BLaER1 (cell line): ENCODE results near the gene ZNF609.

Experiments used
- H3K27ac ChIP-seq: shearing (Covaris generic); formaldehyde crosslinking; 2 replicates; pipeline ENCODE4 v1.8.1; 2022
- H3K27me3 ChIP-seq: shearing (Covaris generic); formaldehyde crosslinking; 2 replicates; pipeline ENCODE4 v1.8.1; 2022
- H3K36me3 ChIP-seq: shearing (Covaris generic); formaldehyde crosslinking; 2 replicates; pipeline ENCODE4 v1.8.1; 2022
- H3K4me1 ChIP-seq: shearing (Covaris generic); formaldehyde crosslinking; 2 replicates; pipeline ENCODE4 v1.8.1; 2022
- H3K4me2 ChIP-seq: shearing (Covaris generic); formaldehyde crosslinking; 2 replicates; pipeline ENCODE4 v1.8.1; 2022
- H3K4me3 ChIP-seq: shearing (Covaris generic); formaldehyde crosslinking; 2 replicates; pipeline ENCODE4 v1.8.1; 2022
- H3K9ac ChIP-seq: shearing (Covaris generic); formaldehyde crosslinking; 2 replicates; pipeline ENCODE4 v1.8.1; 2022
- H3K9me3 ChIP-seq: shearing (Covaris generic); formaldehyde crosslinking; 2 replicates; pipeline ENCODE4 v1.8.1; 2022
- H4K20me1 ChIP-seq: shearing (Covaris generic); formaldehyde crosslinking; 2 replicates; pipeline ENCODE4 v1.8.1; 2022
- Cebpa-rat ChIP-seq: shearing (Covaris generic); IDR thresholded peaks from 2 replicates; pipeline ENCODE4 v1.8.1; 2022

Gene ZNF609

GRCh38 chr15:64568765-64569164 lies 108.4 kb downstream of the ZNF609 start:
- Histone ChIP-seq H3K4me1 (peaks cover 14% of the 10 kb centered on the region), H3K9me3 (no peaks in the 10 kb centered on the region), H3K9ac (no peak overlapping the region), H3K4me2 (no peak overlapping the region), H4K20me1 (peaks cover 88% of the 10 kb centered on the region), H3K27ac (no peak overlapping the region), H3K36me3 (peaks cover 44% of the 10 kb centered on the region), H3K4me3 (no peak overlapping the region), H3K27me3 (no peaks in the 10 kb centered on the region)
- no peak for TF ChIP-seq Cebpa-rat

GRCh38 chr15:64571857-64572291 lies 111.5 kb downstream of the ZNF609 start:
- Histone ChIP-seq H3K9ac (no peak overlapping the region), H3K4me2 (no peak overlapping the region), H3K27ac (no peak overlapping the region), H3K27me3 (no peaks in the 10 kb centered on the region), H4K20me1 (peaks cover 89% of the 10 kb centered on the region), H3K36me3 (peaks cover 39% of the 10 kb centered on the region), H3K9me3 (no peaks in the 10 kb centered on the region), H3K4me1 (peaks cover 16% of the 10 kb centered on the region), H3K4me3 (no peak overlapping the region)
- no peak for TF ChIP-seq Cebpa-rat

- peaks cover 3% of the 10 kb centered on the region; the same call in 1 of the 2 replicates for H3K9me3 ChIP-seq
- H3K4me1 ChIP-seq, result peaks cover 15% of the 10 kb centered on the region
- no peaks in the 10 kb centered on the region for H3K27me3 ChIP-seq
- peaks cover 79% of the 10 kb centered on the region for H4K20me1 ChIP-seq
- H3K27ac ChIP-seq, result no peak overlapping the region
- no peak overlapping the region for H3K4me3 ChIP-seq
- peaks cover 30% of the 10 kb centered on the region for H3K36me3 ChIP-seq
- H3K4me2 ChIP-seq, result no peak overlapping the region
- no peak overlapping the region for H3K9ac ChIP-seq
- TF ChIP-seq Cebpa-rat, result no peak
These were observed 112.5 kb downstream of the ZNF609 start for GRCh38 chr15:64572856-64573255.

- Histone ChIP-seq H4K20me1 (peaks cover 64% of the 10 kb centered on the region), H3K27ac (0 out of 2 replicates have a peak overlapping the region, but pooled peaks have one; percentile 5), H3K4me2 (peak overlapping the region; percentile 2; the same call in 1 of the 2 replicates), H3K36me3 (peaks cover 42% of the 10 kb centered on the region), H3K9me3 (peaks cover 19% of the 10 kb centered on the region), H3K9ac (no peak overlapping the region), H3K27me3 (no peaks in the 10 kb centered on the region), H3K4me1 (peaks cover 15% of the 10 kb centered on the region), H3K4me3 (no peak overlapping the region)
- TF ChIP-seq Cebpa-rat, result no peak
These were observed 114.1 kb downstream of the ZNF609 start for GRCh38 chr15:64574301-64575017.

GRCh38 chr15:64580696-64581407 lies 120.5 kb downstream of the ZNF609 start:
- Histone ChIP-seq H3K27me3 (no peaks in the 10 kb centered on the region), H3K4me1 (no peaks in the 10 kb centered on the region), H3K9me3 (peaks cover 68% of the 10 kb centered on the region), H3K4me3 (no peak overlapping the region), H3K4me2 (no peak overlapping the region), H3K9ac (no peak overlapping the region), H3K36me3 (peaks cover 63% of the 10 kb centered on the region), H4K20me1 (peaks cover 11% of the 10 kb centered on the region; the same call in 1 of the 2 replicates), H3K27ac (no peak overlapping the region)
- TF ChIP-seq Cebpa-rat, result no peak

GRCh38 chr15:64581408-64581761 lies 121.0 kb downstream of the ZNF609 start:
- no peak for TF ChIP-seq Cebpa-rat
- no peaks in the 10 kb centered on the region for H3K4me1 ChIP-seq

GRCh38 chr15:64582202-64582601 lies 121.8 kb downstream of the ZNF609 start:
- Histone ChIP-seq H3K4me1 (no peaks in the 10 kb centered on the region), H3K4me2 (no peak overlapping the region), H4K20me1 (peaks cover 22% of the 10 kb centered on the region), H3K27ac (no peak overlapping the region), H3K9ac (no peak overlapping the region), H3K4me3 (no peak overlapping the region), H3K36me3 (peaks cover 62% of the 10 kb centered on the region), H3K9me3 (peaks cover 73% of the 10 kb centered on the region), H3K27me3 (no peaks in the 10 kb centered on the region)
- no peak for TF ChIP-seq Cebpa-rat

More at GRCh38 chr15:64581408-64581761, 121.0 kb downstream of the ZNF609 start:
- Histone ChIP-seq H3K4me2 (no peak overlapping the region), H4K20me1 (peaks cover 15% of the 10 kb centered on the region), H3K27ac (no peak overlapping the region), H3K9me3 (peaks cover 71% of the 10 kb centered on the region), H3K27me3 (no peaks in the 10 kb centered on the region), H3K9ac (no peak overlapping the region), H3K36me3 (peaks cover 63% of the 10 kb centered on the region), H3K4me3 (no peak overlapping the region)

GRCh38 chr15:64583519-64583918 lies 123.1 kb downstream of the ZNF609 start:
- H3K9ac ChIP-seq, result no peak overlapping the region
- TF ChIP-seq Cebpa-rat, result no peak
- H3K4me3 ChIP-seq, result no peak overlapping the region
- peaks cover 67% of the 10 kb centered on the region for H3K9me3 ChIP-seq
- H4K20me1 ChIP-seq, result peaks cover 34% of the 10 kb centered on the region
- no peaks in the 10 kb centered on the region for H3K4me1 ChIP-seq
- H3K36me3 ChIP-seq, result peaks cover 57% of the 10 kb centered on the region
- no peak overlapping the region for H3K27ac ChIP-seq
- H3K27me3 ChIP-seq, result no peaks in the 10 kb centered on the region
- H3K4me2 ChIP-seq, result no peak overlapping the region

- Histone ChIP-seq H4K20me1 (peaks cover 39% of the 10 kb centered on the region), H3K27me3 (no peaks in the 10 kb centered on the region), H3K4me3 (no peak overlapping the region), H3K4me2 (no peak overlapping the region), H3K27ac (no peak overlapping the region), H3K9ac (no peak overlapping the region), H3K36me3 (peaks cover 54% of the 10 kb centered on the region), H3K4me1 (no peaks in the 10 kb centered on the region), H3K9me3 (peaks cover 62% of the 10 kb centered on the region)
- no peak for TF ChIP-seq Cebpa-rat
These were observed 123.6 kb downstream of the ZNF609 start for GRCh38 chr15:64583983-64584382.

- peaks cover 39% of the 10 kb centered on the region for H3K9me3 ChIP-seq
- H4K20me1 ChIP-seq, result peaks cover 62% of the 10 kb centered on the region
- H3K27ac ChIP-seq, result no peak overlapping the region
- H3K4me1 ChIP-seq, result no peaks in the 10 kb centered on the region
- no peak overlapping the region for H3K9ac ChIP-seq
- no peak for TF ChIP-seq Cebpa-rat
- peaks cover 35% of the 10 kb centered on the region for H3K36me3 ChIP-seq
- no peak overlapping the region for H3K4me3 ChIP-seq
- no peaks in the 10 kb centered on the region for H3K27me3 ChIP-seq
- H3K4me2 ChIP-seq, result no peak overlapping the region
These were observed 126.0 kb downstream of the ZNF609 start for GRCh38 chr15:64586259-64586870.
